NB4 (cell line): ENCODE measurements around the gene RARRES2.

Source experiments
- MAX ChIP-seq: IDR thresholded peaks from 2 replicates; pipeline ENCODE4 v1.6.1; 2011; ENCODE audit warnings: low read depth, low read length
- POLR2A ChIP-seq: IDR thresholded peaks from 2 replicates; pipeline ENCODE4 v1.6.1; 2011; ENCODE audit warnings: mild to moderate bottlenecking; ENCODE audit not compliant: insufficient read length; ENCODE audit errors: extremely low read depth
- TF ChIP-seq, protein P1 (sequence below): IDR thresholded peaks from one replicate; pipeline ENCODE4 v1.5.1; 2012; ENCODE audit warnings: low read depth, low read length

GRCh38 chr7:150340875-150341262, 560 bp downstream of the RARRES2 start:
- TF ChIP-seq POLR2A (no peak), MAX (no peak)
- TF ChIP-seq, protein P1, sequence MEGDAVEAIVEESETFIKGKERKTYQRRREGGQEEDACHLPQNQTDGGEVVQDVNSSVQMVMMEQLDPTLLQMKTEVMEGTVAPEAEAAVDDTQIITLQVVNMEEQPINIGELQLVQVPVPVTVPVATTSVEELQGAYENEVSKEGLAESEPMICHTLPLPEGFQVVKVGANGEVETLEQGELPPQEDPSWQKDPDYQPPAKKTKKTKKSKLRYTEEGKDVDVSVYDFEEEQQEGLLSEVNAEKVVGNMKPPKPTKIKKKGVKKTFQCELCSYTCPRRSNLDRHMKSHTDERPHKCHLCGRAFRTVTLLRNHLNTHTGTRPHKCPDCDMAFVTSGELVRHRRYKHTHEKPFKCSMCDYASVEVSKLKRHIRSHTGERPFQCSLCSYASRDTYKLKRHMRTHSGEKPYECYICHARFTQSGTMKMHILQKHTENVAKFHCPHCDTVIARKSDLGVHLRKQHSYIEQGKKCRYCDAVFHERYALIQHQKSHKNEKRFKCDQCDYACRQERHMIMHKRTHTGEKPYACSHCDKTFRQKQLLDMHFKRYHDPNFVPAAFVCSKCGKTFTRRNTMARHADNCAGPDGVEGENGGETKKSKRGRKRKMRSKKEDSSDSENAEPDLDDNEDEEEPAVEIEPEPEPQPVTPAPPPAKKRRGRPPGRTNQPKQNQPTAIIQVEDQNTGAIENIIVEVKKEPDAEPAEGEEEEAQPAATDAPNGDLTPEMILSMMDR: no peak
